Sigmoid colon (tissue), 7 donors: ENCODE results near the gene POLRMT. TPM values are rescaled to one million over a fixed set of nuclear protein-coding genes. Genes with fewer than 3 reads are reported as not detected.
A peak's percentile ranks its signal among the peaks of the same experiment; 100 is the strongest.

Experiments used
- DNase-seq: peaks from one replicate; pipeline ENCODE4 v3.0.0-alpha.2; 2019
- H3K27ac ChIP-seq, 4 donors: fragments of 200-600 bp; sonication (generic); one replicate each; pipeline ENCODE4 v1.5.1; 2016 to 2019; ENCODE audit warnings: mild to moderate bottlenecking in 1 of 4
- H3K27me3 ChIP-seq, 3 donors: fragments of 200-600 bp; sonication (generic); one replicate each; pipeline ENCODE4 v1.5.1; 2019; ENCODE audit warnings: mild to moderate bottlenecking in 1 of 3
- H3K36me3 ChIP-seq, 4 donors: fragments of 200-600 bp; sonication (generic); one replicate each; pipeline ENCODE4 v1.5.1; 2016 to 2019
- H3K4me1 ChIP-seq, 4 donors: fragments of 200-600 bp; sonication (generic); one replicate each; pipeline ENCODE4 v1.5.1; 2017 to 2019
- H3K4me3 ChIP-seq, 4 donors: fragments of 200-600 bp; sonication (generic); one replicate each; pipeline ENCODE4 v1.5.1; 2017 to 2019; ENCODE audit warnings: mild to moderate bottlenecking in 2 of 4, moderate library complexity in 1 of 4
- H3K9me3 ChIP-seq, 4 donors: fragments of 200-600 bp in 3 of 4; sonication (generic) in 3 of 4; one replicate each; pipeline versions ENCODE4 v1.5.1 to v1.6.1; 2013 to 2019
- EP300 ChIP-seq, 4 donors: sonication (generic); formaldehyde crosslinking; IDR thresholded peaks; one replicate each; pipeline ENCODE4 v1.6.1; 2017; ENCODE audit warnings: antibody characterized with exemption in 4 of 4
- POLR2A ChIP-seq, 2 donors: fragments of 450-650 bp; IDR thresholded peaks; one replicate each; pipeline ENCODE4 v1.6.1; 2016; ENCODE audit warnings: antibody characterized with exemption in 2 of 2, mild to moderate bottlenecking in 2 of 2, moderate library complexity in 2 of 2
- POLR2AphosphoS5 ChIP-seq, 4 donors: sonication (generic); formaldehyde crosslinking; IDR thresholded peaks; one replicate each; pipeline ENCODE4 v1.6.1; 2017; ENCODE audit warnings: antibody characterized with exemption in 4 of 4
- WGBS, 2 donors: extraction: QIAGEN DNeasy Blood & Tissue Kit; methylation state at CpG; one replicate each; pipeline ENCODE4 v1.1.7; 2013; 5-methylcytosine and 5-hydroxymethylcytosine counted together
- intact Hi-C: fragments of 100-400 bp; cut with DNase I; formaldehyde crosslinking; loops from one replicate; pipeline ENCODE4 v1.15.1; 2023
- polyA plus RNA-seq, 3 donors: library from polyadenylated mRNA; stranded (reverse); fragments of 200-250 nt; gene quantifications; one replicate each; pipeline ENCODE4 v1.2.3, GENCODE V29; 2013
- total RNA-seq, 4 donors: library from RNA; depleted of rRNA; stranded (reverse); fragments of >200 nt; gene quantifications; one replicate each; pipeline ENCODE4 v1.1.0, GENCODE V29; 2016
- TF ChIP-seq, protein P1 (sequence below), 4 experiments: fragments of 450-650 bp in 3 of 4; fragments of 200-600 bp in 1 of 4; IDR thresholded peaks; one replicate each; pipeline ENCODE4 v1.5.1; 2016 to 2019; ENCODE audit warnings: antibody characterized with exemption in 4 of 4, mild to moderate bottlenecking in 3 of 4, moderate library complexity in 2 of 4
- donor health status: healthy with polysubstance abuse.
- donor health status: Bipolar disorder and iron deficiency.
- donor health status: healthy.

The POLRMT gene
- total and polyA plus RNA-seq, 7 donors: 16.8 to 63.0 (median 24.0) TPM

DNA sequence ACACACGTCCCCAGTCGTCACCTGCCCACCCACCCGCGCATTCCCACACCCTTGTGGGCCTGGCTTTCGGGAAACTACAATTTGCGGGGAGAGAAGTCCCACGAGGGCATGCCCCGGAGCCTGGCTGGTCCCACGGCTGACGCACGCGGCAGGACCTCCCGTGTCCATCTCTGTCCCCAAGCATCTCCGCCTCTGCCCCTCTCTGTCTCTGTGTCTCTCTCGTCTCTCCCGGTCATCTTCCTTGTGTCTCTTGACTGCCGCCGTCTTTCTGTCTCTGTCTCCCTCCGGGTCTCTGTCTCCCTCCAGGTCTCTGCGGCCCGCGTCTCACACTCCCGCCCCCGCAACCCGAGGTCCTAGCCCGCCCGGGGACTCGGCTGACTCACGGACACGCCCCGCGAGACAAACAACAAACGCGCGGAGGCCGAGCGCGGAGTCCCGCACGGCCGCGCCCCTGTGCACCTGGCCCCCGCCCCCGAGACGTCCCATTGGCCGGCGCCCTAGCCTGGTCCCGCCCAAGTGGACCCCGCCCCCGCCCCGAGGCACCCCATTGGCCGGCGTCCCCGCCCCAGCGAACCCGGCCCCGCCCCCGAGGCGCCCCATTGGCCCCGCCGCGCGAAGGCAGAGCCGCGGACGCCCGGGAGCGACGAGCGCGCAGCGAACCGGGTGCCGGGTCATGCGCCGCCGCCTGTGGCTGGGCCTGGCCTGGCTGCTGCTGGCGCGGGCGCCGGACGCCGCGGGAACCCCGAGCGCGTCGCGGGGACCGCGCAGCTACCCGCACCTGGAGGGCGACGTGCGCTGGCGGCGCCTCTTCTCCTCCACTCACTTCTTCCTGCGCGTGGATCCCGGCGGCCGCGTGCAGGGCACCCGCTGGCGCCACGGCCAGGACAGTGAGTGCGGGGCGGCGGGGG is 6.2 kb upstream of the POLRMT start, which contains the start of gene FGF22:
FGF22 (plus strand) TSS at position 627 of the 908 bp plus-strand sequence; CDS start at position 674, 47 bp downstream.
- intact Hi-C loops: loop anchor here (2.0 kb wide), 1 partner anchor 23 kb away; the partner anchor contains the start of gene RNF126
- TF ChIP-seq, protein P1, sequence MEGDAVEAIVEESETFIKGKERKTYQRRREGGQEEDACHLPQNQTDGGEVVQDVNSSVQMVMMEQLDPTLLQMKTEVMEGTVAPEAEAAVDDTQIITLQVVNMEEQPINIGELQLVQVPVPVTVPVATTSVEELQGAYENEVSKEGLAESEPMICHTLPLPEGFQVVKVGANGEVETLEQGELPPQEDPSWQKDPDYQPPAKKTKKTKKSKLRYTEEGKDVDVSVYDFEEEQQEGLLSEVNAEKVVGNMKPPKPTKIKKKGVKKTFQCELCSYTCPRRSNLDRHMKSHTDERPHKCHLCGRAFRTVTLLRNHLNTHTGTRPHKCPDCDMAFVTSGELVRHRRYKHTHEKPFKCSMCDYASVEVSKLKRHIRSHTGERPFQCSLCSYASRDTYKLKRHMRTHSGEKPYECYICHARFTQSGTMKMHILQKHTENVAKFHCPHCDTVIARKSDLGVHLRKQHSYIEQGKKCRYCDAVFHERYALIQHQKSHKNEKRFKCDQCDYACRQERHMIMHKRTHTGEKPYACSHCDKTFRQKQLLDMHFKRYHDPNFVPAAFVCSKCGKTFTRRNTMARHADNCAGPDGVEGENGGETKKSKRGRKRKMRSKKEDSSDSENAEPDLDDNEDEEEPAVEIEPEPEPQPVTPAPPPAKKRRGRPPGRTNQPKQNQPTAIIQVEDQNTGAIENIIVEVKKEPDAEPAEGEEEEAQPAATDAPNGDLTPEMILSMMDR (IDR thresholded peaks at IDR 0.05): no peak
- TF ChIP-seq POLR2A (IDR thresholded peaks at IDR 0.05) (no peak), POLR2AphosphoS5 (IDR thresholded peaks at IDR 0.05) (no peak), EP300 (IDR thresholded peaks at IDR 0.05) (no peak)
- DNase-seq: peak; percentile 96
- WGBS, 2 donors: 5% methylated on average over 109 of the region's 109 CpGs
- Histone ChIP-seq H3K4me3 (peak within 1 kb of the TSS; percentile 27 to 48 (median 45)), H3K4me1 (peaks cover 0 to 22% (median 17%) of the 10 kb centered on the region in 4 donors), H3K27me3 (no peaks in the 10 kb centered on the region), H3K36me3 (no peaks in the 10 kb centered on the region), H3K27ac (peak within 1 kb of the TSS; percentile 29 to 67 (median 64)), H3K9me3 (no peaks in the 10 kb centered on the region)

DNA sequence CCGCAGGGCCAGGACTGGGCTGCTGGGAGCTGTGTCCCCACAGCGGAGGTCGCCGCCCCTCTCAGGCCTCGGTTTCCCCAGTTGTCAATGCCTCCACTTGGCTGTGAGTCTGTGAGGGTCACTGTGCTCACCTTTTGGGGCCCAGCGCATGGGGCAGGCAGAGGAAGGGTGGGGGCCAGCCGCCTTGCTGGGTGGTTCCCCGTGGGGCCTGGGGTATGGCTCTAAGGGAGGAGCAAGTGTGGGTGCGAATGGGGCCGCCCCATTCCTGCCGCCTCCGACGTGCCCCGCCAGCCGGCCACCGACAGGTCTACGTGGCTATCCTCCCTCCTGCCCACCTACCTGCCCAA is 5.5 kb upstream of the POLRMT start:
- H3K27ac ChIP-seq: peak overlapping the region in 1 of 4 donors; percentile 4
- no peaks in the 10 kb centered on the region for H3K36me3 ChIP-seq
- 56 to 60% methylated on average over 17 of the region's 17 CpGs for WGBS, 2 donors
- no peak for TF ChIP-seq POLR2AphosphoS5 (IDR thresholded peaks at IDR 0.05)
- TF ChIP-seq POLR2A (IDR thresholded peaks at IDR 0.05): no peak
- no peak for TF ChIP-seq EP300 (IDR thresholded peaks at IDR 0.05)
- TF ChIP-seq, protein P1 (IDR thresholded peaks at IDR 0.05): no peak
- no peak for DNase-seq
- H3K4me3 ChIP-seq: peak overlapping the region in 3 of 4 donors; percentile 42 to 48 (median 48)
- no peaks in the 10 kb centered on the region for H3K27me3 ChIP-seq
- H3K4me1 ChIP-seq: peaks cover 0 to 28% (median 23%) of the 10 kb centered on the region in 4 donors
- no peaks in the 10 kb centered on the region for H3K9me3 ChIP-seq
- intact Hi-C loops: loop anchor here (2.0 kb wide), 1 partner anchor 24 kb away; the partner anchor contains the start of gene RNF126

DNA sequence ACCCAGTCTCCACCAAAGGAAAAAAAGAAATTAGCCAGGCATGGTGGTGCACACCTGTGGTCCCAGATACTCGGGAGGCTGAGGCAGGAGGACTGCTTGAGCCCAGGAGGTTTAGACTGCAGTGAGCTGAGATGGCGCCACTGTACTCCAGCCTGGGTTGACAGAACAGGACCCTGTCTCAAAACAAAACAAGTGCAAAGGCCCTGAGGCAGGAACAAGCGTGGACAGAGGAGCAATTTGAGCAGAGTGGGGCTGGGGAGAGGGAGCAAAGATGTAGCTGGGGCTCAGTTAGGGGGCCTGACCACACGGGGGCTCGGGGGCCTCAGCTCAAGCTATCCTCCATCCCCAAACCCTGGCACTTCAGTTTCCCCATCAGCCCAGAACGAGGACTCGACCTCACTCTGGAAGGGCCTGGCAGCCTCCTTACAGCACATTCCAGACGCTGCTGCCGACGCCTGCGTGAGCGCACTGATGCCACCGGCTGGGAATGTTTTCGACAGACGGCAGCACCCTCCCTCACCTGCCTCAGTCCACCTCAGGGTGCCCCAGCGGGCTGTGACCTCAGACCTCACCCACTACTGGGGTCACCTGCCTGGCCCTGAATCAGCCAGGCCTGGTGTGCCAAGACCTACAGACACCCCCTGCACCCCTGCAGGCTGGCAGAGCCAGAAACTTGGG is 1.8 kb upstream of the POLRMT start:
- intact Hi-C loops: loop anchor here (5.0 kb wide), 1 partner anchor 58 kb away; no protein-coding TSS in a partner anchor
- H3K4me1 ChIP-seq: peaks cover 0 to 43% (median 36%) of the 10 kb centered on the region in 4 donors
- no peak for DNase-seq
- no peaks in the 10 kb centered on the region for H3K27me3 ChIP-seq
- 90 to 92% methylated on average over 16 of the region's 16 CpGs for WGBS, 2 donors
- H3K4me3 ChIP-seq: no peak overlapping the region
- H3K9me3 ChIP-seq: no peaks in the 10 kb centered on the region
- H3K36me3 ChIP-seq: no peaks in the 10 kb centered on the region
- no peak overlapping the region for H3K27ac ChIP-seq
- TF ChIP-seq POLR2AphosphoS5 (IDR thresholded peaks at IDR 0.05) (no peak), POLR2A (IDR thresholded peaks at IDR 0.05) (no peak), EP300 (IDR thresholded peaks at IDR 0.05) (no peak)
- TF ChIP-seq, protein P1 (IDR thresholded peaks at IDR 0.05): no peak

DNA sequence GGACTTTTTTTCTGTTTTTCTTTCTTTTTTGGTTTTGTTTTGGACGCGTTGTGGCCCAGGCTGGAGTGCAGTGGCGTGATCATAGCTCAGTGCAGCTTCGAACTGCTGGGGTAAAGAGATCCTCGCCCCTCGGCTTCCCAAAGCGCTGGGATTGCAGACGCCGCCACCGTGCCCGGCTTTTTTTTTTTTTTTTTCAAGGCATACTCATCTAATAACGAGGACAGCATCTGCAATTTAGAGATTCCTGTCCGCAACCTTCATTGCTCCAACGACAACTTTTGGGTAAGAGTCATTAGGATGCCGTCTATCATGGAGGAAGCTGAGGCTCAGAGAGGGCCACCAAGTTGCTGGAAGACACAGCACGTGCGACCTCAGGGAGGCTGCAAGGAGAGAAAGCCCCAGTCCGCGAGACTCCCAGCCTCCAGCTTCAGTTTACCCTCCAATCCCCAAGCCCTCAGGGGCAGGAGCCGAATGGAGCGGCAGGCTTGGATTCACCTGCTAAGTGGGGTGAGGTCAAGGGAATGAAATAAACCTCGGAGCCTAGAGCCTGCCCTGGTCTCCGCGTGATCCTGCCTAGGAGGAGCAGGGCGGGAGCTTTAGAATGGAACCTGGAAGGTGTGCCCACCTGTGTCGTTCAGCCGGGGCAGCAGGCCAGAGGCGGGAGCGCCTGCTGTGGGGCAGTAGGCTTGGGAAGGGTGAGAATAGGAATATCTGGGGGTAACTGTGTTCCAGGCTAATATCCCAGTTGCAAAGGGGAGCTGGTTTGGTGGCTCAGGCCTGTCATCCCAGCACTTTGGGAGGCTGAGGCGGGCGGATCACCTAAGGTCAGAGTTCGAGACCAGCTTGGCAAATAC is 676 bp upstream of the POLRMT start:
- intact Hi-C loops: loop anchor here (2.0 to 5.0 kb wide), 2 partner anchors 57 to 101 kb away; no protein-coding TSS in a partner anchor
- H3K27me3 ChIP-seq: no peaks in the 10 kb centered on the region
- peaks cover 0 to 10% (median 2%) of the 10 kb centered on the region in 4 donors for H3K36me3 ChIP-seq
- DNase-seq: no peak
- TF ChIP-seq POLR2A (IDR thresholded peaks at IDR 0.05) (no peak), POLR2AphosphoS5 (IDR thresholded peaks at IDR 0.05) (no peak), EP300 (IDR thresholded peaks at IDR 0.05) (no peak)
- TF ChIP-seq, protein P1 (IDR thresholded peaks at IDR 0.05): no peak
- H3K4me1 ChIP-seq: peaks cover 0 to 35% (median 28%) of the 10 kb centered on the region in 4 donors
- 17 to 24% methylated on average over 32 of the region's 32 CpGs for WGBS, 2 donors
- H3K4me3 ChIP-seq: peak overlapping the region; percentile 71 to 95 (median 86)
- peak overlapping the region; percentile 70 to 76 (median 72) for H3K27ac ChIP-seq
- no peaks in the 10 kb centered on the region for H3K9me3 ChIP-seq
